Ureter (tissue), 1 donor: ENCODE data around the gene ANAPC4. TPM values are rescaled to one million over a fixed set of nuclear protein-coding genes. Genes with fewer than 3 reads are reported as not detected.

Experiments
- total RNA-seq: library from RNA; stranded (reverse); gene quantifications from one replicate; pipeline ENCODE4 v1.2.4, GENCODE V29; 2023
- donor health status: DM: yes; HTN: yes; CAD: no.

Gene ANAPC4
- total RNA-seq, 1 donor from 2014 or later = 44.0 TPM

Other genes starting within 250 kb of the ANAPC4 start
- gene SEPSECS, start 216.8 kb upstream of the ANAPC4 start, total RNA-seq = 10.8 TPM
- gene PI4K2B, start 143.2 kb upstream of the ANAPC4 start, total RNA-seq = 12.5 TPM
- 14.2 TPM for gene ZCCHC4, start 64.5 kb upstream of the ANAPC4 start, total RNA-seq